ENCODE data around the gene DNAH11. TPM values are rescaled to one million over a fixed set of nuclear protein-coding genes. Genes with fewer than 3 reads are reported as not detected.
A peak's percentile ranks its signal among the peaks of the same experiment; 100 is the strongest.

DNAH11 gene
- total and polyA plus RNA-seq, 2 of the 8 experiments (the other 6 are each of a cell fraction or from before 2014, with no cell fraction given): 1.8 to 4.9 TPM

GRCh38 chr7:21945454-21946221 is 402.8 kb downstream of the DNAH11 start, which contains the start of gene CDCA7L (continued):
- TF ChIP-seq JUN (IDR thresholded peaks at IDR 0.05; ENCODE audit: low read depth, low read length) (no peak), TCF12 (IDR thresholded peaks at IDR 0.05; ENCODE audit: low read depth, low read length) (0 out of 2 replicates have a peak, but pooled peaks have one; percentile 34), CEBPB (IDR thresholded peaks at IDR 0.05; ENCODE audit: low read depth, low read length) (no peak), E2F6 (IDR thresholded peaks at IDR 0.05) (peak; percentile 97), TBP (IDR thresholded peaks at IDR 0.05; ENCODE audit: low read depth, low read length) (peak; percentile 69), CREB1 (IDR thresholded peaks at IDR 0.05) (0 out of 2 replicates have a peak, but pooled peaks have one; percentile 20), MAFK (IDR thresholded peaks at IDR 0.05; ENCODE audit: low read depth, low read length) (no peak), JUND (IDR thresholded peaks at IDR 0.05; ENCODE audit: low read length) (peak; percentile 93), CHD1 (IDR thresholded peaks at IDR 0.05; ENCODE audit: low read depth, low read length) (peak; percentile 92), POLR2AphosphoS5 (IDR thresholded peaks at IDR 0.05; ENCODE audit: low read depth, low read length) (peak; percentile 80; the same call in 1 of the 2 replicates), SAP30 (IDR thresholded peaks at IDR 0.05; ENCODE audit: insufficient read depth, insufficient replicate concordance, low read length) (no peak), RAD21 (IDR thresholded peaks at IDR 0.05 in 1 of 2, conservative IDR thresholded peaks at IDR 0.05 in 1 of 2; ENCODE audit: low read depth in 2 of 2, low read length in 2 of 2) (no peak), TAF1 (IDR thresholded peaks at IDR 0.05; ENCODE audit: low read depth, low read length) (peak; percentile 94), POLR2A (IDR thresholded peaks at IDR 0.05; ENCODE audit: control extremely low read depth in 1 of 2, low read depth in 2 of 2, low read length in 2 of 2) (peak in 1 of 2 experiments; percentile 63), ASH2L (IDR thresholded peaks at IDR 0.05; ENCODE audit: low read length) (peak; percentile 90)
